Ovary (tissue), 1 donor: ENCODE measurements around the gene RBM20.

ENCODE experiments used
- EP300 ChIP-seq: sonication (generic); formaldehyde crosslinking; IDR thresholded peaks from one replicate; pipeline ENCODE4 v1.6.1; 2017; ENCODE audit warnings: antibody characterized with exemption
- POLR2A ChIP-seq: fragments of 450-650 bp; IDR thresholded peaks from one replicate; pipeline ENCODE4 v1.6.1; 2017; ENCODE audit warnings: antibody characterized with exemption, mild to moderate bottlenecking, moderate library complexity

DNA sequence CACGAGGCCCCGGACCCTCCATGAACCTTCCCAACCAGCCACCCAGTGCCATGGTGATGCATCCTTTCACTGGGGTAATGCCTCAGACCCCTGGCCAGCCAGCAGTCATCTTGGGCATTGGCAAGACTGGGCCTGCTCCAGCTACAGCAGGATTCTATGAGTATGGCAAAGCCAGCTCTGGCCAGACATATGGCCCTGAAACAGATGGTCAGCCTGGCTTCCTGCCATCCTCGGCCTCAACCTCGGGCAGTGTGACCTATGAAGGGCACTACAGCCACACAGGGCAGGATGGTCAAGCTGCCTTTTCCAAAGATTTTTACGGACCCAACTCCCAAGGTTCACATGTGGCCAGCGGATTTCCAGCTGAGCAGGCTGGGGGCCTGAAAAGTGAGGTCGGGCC, 137.0 kb downstream of the RBM20 start:
- no peak for TF ChIP-seq EP300
- no peak for TF ChIP-seq POLR2A
